DMS153 treated with DMSO at 0.1 percent for 48 hours (cell line): Measurements from ENCODE around the gene HARS1.
A peak's percentile ranks its signal among the peaks of the same experiment; 100 is the strongest.
"Not testable (repeated sequence)": the region's sequence is repeated elsewhere in the genome, so short reads cannot be mapped to it uniquely, and the experiment has no call there.

Experiments
- DNase-seq: peaks from one replicate; lab custom pipeline; 2025; ENCODE audit not compliant: unreplicated experiment; lab: John Stamatoyannopoulos, UW

Gene HARS1

DNA sequence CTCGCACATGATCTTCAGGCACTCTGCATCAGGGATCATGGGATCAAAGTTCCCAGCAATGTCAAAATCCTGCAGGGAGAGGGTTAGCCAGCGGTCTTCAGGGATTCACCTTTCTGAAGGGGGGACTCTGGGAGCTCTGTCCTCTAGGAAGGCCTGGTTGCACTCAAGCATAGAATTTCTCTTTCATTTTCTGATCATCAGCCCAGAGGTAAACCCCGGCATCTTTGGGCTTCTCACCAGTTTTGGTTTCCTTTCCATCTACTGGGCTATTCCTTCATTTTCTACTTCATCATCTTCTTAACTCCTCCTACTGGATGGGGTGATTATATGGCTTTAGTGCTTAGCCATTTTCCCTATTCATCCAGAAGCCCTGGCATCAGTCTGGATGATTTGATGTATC lies 13.2 kb downstream of the HARS1 start:
- DNase-seq = no peak

- no peak for DNase-seq
These were observed 16.5 kb downstream of the HARS1 start for GRCh38 chr5:140674629-140675028.

- no peak for DNase-seq
These were observed 17.0 kb downstream of the HARS1 start for GRCh38 chr5:140674211-140674610.

DNA sequence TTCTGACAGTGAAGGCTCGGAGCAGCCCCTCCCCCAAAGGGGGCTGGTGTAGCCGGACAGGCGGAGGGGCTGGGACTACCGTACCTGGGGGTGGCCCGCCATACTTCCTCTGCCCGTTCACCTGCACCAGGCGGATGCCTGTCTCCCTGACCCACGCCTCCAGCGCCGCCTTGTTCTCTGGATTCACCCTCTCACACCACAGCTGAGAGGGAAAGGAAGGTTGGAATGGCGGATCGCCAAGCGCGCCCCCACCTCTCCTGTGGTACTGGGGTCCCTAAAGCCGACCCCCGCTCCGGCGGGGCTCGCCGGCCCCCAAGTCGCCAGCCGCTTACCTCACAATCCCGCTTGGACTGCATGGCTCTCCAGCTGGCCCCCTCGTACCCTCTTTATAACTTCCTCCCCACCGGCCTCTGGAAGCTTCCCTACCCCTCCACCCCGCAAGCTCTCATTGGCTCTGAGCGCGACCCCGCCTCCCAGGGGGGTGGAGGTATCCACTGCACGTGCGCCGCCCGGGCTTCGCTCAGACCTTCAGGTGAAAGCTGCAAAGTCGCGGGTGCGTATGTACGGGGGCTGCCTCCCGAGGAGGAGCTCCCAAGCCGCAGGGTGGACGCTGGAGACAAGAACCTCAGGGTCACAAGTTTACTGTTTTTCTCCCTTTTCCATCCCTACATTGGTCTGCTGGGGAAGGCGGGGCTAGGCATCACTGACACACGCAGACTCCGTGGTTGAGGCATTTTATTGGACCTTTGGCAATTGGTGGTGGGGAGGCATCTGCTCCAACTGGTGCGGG lies 17.8 kb downstream of the HARS1 start, which contains the start of gene DND1:
TSS of gene DND1 (minus strand) at position 390 of the 790 bp plus-strand sequence. CDS start at position 356, 34 bp downstream.
- no peak for DNase-seq

DNA sequence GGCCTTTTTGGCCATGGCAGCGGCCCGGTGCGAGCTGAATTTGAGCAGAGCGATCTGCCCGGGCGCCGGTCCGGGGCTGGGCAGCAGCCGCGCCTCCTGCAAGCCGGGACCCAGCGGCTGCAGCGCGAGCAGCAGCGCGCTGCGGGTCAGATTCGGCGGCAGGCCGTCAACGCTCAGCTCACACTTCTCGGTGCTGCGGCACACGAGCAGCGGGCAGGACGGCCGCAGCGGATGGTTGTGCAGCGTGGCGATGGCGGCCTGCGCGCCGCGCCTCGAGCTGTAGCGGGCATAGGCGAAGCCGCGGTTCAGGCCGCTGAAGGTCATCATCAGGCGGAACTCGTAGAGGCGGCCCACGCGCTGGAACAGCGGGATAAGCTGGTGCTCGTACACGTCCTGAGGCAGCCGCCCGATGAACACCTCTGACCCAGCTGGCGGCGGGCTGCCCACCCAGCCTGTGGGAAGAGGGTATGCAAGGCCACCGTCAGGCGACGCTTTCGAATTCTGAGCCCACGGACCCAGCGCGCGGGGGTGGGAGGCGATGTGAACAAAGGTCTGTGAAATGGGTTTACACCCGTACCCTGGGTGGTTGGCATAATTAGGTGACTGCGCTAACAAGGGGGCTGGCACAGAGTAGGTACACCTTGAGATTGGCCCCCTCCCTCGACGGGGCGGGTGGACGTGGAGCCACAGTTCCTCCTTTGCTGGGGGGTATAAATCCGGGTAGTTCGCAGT lies 18.5 kb downstream of the HARS1 start:
- DNase-seq = no peak

GRCh38 chr5:140671472-140672125 lies 19.6 kb downstream of the HARS1 start:
- DNase-seq = no peak

DNA sequence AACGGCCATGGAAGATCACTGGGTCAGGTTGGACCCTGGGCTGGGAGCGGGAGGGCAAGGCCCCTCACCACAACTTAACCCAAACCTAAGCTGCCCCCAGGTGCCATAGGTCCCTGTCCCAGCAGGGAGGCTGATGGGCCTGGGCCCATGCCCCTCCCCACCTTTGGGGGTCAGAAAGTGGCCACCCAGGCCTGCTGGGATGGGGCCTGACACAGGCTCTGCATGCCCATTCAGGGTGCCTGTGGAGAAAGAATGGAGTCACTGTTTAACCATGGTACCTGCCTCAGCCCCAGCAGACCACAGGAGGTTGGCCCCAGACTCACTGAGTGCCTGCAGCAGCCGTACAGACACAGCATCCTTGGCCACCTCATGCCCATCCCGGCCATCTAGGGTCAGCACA lies 20.1 kb downstream of the HARS1 start:
- DNase-seq = not testable (repeated sequence)

DNA sequence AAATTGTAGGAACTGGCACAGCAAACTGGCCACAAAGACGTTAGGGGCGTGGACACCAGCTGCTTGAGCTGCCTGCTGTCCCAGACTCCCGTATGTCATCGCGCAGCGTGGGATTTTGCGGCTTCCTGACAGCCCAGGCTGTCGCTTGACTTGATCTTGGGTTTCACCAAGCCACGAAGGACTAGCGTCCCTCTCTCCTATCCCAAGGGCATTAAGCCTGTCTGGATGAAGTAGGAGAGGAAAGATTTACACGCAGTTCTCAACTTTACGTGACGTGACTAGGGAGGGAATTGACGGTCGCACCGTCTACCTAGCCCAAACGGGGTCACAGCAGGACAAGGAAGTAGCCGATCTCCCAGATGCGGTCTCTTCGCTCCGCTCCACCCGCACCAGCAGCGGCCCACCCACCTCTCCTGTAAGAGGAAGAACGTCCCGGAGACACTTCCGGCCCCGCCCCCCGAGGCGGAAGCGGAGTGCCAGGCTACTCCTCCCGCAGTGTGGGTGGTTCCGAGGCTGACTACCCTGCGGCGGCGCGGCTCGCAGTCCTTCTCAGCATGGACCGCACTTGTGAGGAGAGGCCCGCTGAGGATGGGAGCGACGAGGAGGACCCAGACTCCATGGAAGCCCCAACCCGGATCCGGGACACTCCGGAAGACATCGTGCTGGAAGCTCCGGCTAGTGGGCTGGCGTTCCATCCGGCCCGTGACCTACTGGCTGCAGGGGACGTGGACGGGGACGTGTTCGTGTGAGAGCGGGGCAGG lies 26.6 kb downstream of the HARS1 start, which contains the start of gene WDR55:
TSS of gene WDR55 (plus strand) at position 546 of the 761 bp plus-strand sequence. CDS start at position 555, 9 bp downstream.
- peak; percentile 52 for DNase-seq

GRCh38 chr5:140664030-140664358 lies 27.2 kb downstream of the HARS1 start:
- DNase-seq = no peak

- DNase-seq = not testable (repeated sequence)
These were observed 30.8 kb downstream of the HARS1 start for GRCh38 chr5:140660371-140660770.

DNA sequence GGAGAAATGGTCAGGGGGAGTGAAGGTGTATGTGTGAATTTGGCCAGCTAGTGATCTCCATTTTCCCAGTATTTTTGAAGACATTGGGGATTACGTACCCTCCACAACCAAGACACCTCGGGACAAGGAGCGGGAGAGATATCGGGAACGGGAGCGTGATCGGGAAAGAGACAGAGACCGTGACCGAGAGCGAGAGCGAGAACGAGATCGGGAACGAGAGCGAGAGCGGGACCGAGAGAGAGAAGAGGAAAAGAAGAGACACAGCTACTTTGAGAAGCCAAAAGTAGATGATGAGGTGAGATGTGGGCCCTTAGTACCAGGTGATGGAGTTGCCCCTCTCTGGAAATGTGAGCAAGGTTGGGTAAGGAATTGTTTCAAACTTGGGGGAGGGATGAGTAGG lies 32.3 kb downstream of the HARS1 start:
- DNase-seq = no peak

DNA sequence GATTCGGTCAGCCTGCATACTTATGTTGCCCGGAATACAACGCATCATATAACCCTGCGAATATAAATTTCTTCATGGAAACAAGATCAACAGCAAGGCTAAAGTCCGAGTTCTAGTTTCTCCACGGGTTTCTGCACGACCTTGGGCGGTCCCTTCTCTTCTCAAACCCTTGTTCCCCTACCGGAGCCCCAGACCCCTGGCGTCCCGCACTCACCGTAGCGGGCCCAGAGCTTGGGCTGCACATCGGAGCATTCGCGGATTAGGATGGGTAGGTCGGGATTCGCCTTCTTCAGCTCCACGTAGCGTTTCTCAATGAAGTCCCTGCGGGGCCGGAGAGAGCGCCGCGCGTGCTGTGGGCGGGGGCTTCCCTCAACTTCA lies 44.1 kb downstream of the HARS1 start:
- DNase-seq = no peak

DNA sequence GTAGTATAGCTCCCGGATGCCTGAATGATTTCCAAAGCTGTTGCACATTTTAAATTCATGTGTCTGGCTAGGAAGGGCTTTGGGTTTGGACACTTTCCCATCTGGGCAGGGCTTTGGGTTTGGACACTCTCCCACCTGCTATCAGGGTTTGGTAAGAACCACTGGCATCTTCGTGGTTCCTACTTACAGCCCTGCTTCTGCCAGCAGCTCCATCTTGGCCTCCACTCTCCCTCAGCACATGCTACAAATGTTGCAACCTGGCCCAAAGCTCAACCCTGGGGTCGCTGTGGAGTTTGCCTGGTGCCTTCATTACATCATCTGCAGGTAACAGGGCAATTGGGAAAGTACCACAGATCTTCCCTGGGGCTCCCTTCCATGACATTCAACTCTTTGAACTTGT lies 48.5 kb downstream of the HARS1 start:
- DNase-seq = no peak

DNA sequence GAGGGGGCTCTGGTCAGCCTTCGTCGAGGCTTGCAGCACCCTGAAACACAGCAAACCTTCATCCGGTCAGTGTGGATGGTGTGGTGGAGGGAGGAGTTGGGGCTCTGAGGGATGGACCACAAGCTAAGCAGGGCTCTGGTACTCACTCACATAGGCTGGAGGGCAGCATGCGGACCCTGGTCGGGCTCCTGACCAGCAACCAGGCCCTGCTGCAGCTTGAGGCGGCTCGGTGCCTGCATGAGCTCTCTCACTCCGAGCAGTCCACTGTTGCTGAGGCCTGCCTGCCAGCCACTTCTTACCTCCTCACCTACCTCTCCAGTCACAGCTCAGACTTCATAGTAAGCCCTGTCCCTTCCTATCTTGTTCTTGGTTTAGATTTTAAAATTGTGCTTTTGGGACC lies 49.5 kb downstream of the HARS1 start:
- DNase-seq = no peak

DNA sequence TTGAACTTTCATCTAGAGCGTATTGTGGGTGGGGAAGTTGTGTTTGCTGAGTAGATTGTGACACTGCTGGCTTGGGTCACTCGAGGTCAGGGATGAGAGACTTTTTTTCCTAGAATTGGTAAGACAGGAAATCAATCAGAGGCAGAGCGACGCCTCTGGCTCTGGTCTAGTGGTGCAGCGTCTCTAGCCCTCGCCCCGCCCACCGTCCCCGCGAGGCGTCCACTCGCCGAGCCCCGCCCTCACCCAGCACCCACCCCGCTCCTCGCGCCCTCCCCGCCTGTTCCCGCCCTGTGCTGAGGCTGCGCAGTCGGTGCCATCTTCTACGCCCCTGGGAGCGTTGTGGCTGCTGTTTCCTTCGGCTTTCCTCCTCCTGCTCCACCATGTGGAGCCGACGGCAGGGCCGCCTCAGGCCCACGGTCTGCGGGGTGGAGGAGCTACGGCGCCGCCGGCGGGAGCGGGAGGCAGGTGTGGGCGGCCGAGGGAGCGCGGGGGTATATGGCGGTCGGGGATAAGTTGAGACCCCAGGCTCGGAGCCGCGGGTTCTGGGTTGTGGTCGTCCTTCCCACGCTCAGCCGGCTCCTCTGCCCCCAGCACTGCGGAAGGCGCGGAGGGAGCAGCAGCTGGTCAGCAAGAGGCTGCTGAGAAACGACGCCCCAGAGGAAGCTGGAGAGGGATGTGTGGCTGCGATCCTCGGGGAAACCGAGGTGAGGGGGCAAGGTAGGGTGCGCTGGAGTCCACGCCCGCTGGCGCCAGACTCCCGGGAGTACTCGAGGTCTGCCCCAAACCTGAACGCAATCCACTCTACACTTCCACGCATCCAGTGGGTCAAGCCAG lies 51.8 kb downstream of the HARS1 start, which contains the start of gene TMCO6:
TSS of gene TMCO6 (plus strand) at position 304 of the 834 bp plus-strand sequence. CDS start at position 381, 77 bp downstream.
- DNase-seq = peak; percentile 44

DNA sequence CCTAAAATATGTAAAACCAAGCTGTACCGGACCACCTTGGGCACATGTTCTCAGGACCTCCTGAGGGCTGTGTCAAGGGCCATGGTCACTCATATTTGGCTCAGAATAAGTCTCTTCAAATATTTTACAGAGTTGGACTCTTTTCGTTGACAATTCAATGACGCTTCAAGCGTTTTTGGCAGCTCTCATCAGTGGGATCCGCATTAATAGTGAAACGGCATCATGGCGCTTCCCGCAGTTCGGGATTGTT lies 52.3 kb downstream of the HARS1 start:
- DNase-seq = not testable (repeated sequence)

- DNase-seq = no peak
These were observed 53.6 kb downstream of the HARS1 start for GRCh38 chr5:140637371-140638100.

DNA sequence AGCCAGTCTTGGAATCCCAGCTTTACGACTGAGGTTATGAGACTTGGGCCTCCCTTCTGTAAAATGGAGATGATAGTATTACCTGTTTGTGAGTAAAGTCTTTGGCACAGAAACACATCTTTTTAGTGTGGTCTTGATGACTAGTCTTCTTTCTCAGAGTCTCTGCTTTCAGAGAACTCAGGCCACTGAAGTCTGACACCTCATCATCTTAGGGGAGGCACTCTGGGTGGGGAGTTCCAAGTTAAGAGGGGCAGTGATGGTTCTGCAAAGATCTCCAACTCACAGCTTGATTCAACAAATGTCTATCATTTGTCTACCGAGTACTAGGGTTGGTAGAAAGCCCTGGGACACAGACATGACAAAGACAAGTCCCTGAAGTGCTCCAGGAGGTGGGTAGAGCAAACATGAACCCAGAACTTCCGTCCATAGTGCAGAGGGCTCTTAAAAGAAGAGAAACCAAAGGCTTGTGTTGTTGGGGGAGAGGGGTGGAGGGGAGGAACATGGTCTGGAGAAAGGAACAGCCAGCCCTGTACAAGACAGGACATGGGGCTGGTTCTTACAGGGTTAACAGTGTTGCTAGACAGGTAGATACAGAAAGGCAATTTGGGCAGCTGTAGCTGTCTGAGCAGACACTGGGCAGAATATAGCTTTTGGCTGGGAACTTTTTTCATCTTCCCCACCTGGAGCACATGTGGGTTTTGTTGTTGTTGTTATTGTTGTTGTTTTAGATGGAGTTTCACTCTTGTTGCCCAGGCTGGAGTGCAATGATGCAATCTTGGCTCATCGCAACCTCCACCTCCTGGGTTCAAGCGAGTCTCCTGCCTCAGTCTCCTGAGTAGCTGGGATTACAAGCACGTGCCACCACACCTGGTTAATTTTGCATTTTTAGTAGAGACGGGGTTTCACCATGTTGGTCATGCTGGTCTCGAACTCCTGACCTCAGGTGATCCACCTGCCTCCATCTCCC lies 55.6 kb downstream of the HARS1 start:
- no peak for DNase-seq

DNA sequence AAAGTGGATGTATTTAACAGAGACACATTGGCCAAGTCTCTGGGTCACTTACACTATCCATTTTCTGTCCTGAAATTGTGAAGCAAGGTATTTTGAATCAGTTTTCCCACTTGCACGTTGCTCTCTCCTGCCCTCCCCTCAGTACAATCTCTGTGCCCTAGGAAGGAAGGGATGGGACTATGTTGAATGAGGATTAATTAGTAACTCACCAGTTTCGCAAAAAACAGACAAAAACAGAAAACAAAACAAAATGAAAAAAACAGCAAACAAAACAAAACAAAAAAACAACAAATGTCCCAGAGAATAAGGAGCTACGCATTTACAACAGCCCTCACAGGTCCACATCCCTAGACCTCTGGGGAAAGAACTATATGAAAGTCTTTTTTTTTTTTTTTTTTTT lies 57.1 kb downstream of the HARS1 start:
- no peak for DNase-seq
